Ureter (tissue), 1 donor: Measurements from ENCODE around the gene DHRS11. TPM values are rescaled to one million over a fixed set of nuclear protein-coding genes. Genes with fewer than 3 reads are reported as not detected.
"Not testable (repeated sequence)": the region's sequence is repeated elsewhere in the genome, so short reads cannot be mapped to it uniquely, and the experiment has no call there.

Experiments used
- DNase-seq: peaks from one replicate; pipeline ENCODE4 v3.0.0-alpha.2; 2020; ENCODE audit warnings: low spot score
- total RNA-seq: library from RNA; stranded (reverse); gene quantifications from one replicate; pipeline ENCODE4 v1.2.4, GENCODE V29; 2023
- donor health status: DM: yes; HTN: yes; CAD: no.

The DHRS11 gene
- total RNA-seq, 1 donor from 2014 or later, result 18.2 TPM

- peak; percentile 60 for DNase-seq
These were observed 2.1 kb downstream of the DHRS11 start for GRCh38 chr17:36593656-36594316.

- DNase-seq, result no peak
These were observed 3.1 kb downstream of the DHRS11 start for GRCh38 chr17:36594626-36595401.

DNA sequence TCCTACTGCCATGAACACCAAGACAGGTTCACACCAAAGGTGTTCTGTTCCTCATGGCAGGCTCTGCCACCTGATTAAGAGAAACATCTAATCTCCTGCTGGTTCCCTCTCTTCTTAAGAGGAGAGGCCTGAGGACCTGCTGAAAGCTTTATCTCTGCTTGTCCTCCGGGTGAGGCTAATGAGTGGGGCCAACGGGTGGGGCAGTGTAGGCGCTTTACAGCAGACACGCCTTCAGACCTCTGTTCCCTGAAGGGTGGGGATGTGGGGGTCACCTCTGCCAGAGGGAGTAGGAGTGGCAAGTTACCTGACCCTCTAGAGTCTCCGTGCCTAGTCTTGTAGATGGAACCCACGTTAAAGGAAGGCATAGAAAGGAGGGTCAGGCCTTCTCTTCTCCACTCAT is 5.5 kb downstream of the DHRS11 start:
- DNase-seq, result no peak

GRCh38 chr17:36597866-36598777 is 6.4 kb downstream of the DHRS11 start:
- no peak for DNase-seq

GRCh38 chr17:36598951-36599401 is 7.3 kb downstream of the DHRS11 start:
- no peak for DNase-seq

- no peak for DNase-seq
These were observed 8.0 kb downstream of the DHRS11 start for GRCh38 chr17:36599546-36600250.

- DNase-seq, result no peak
These were observed 8.8 kb downstream of the DHRS11 start for GRCh38 chr17:36600465-36600864.

GRCh38 chr17:36600936-36601302 is 9.2 kb downstream of the DHRS11 start:
- no peak for DNase-seq

GRCh38 chr17:36601303-36602029 is 9.8 kb downstream of the DHRS11 start, which contains the start of gene MRM1:
MRM1 (plus strand) TSS chr17:36601583; CDS start chr17:36601811, 228 bp downstream.
- DNase-seq, result peak; percentile 95

DNA sequence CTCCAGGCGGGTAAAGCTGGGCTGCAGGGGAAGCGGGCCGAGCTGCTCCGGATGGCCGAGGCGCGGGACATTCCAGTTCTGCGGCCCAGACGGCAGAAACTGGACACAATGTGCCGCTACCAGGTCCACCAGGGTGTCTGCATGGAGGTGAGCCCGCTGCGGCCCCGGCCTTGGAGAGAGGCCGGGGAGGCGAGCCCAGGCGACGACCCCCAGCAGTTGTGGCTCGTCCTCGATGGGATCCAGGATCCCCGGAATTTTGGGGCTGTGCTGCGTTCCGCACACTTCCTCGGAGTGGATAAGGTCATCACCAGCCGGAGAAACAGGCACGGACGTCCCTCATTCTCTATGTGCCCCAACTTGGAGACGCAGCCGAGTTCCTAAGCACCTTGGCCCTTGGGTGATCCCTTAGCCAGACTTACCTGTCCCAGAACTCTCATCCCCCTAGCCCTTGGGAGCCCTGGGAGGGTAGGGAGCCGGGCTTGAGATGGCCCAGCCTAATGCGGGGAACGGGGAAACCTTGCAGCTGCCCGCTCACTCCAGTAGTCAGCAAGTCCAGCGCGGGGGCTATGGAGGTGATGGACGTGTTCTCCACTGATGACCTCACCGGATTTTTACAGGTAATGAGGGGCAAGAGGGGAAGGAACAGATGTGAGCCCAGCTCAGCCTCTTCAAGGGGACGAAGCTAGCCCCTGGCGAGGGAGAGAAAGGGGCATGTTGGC is 10.5 kb downstream of the DHRS11 start:
- DNase-seq, result no peak

GRCh38 chr17:36602924-36603384 is 11.3 kb downstream of the DHRS11 start:
- peak; percentile 61 for DNase-seq

GRCh38 chr17:36605028-36605427 is 13.3 kb downstream of the DHRS11 start:
- not testable (repeated sequence) for DNase-seq

DNA sequence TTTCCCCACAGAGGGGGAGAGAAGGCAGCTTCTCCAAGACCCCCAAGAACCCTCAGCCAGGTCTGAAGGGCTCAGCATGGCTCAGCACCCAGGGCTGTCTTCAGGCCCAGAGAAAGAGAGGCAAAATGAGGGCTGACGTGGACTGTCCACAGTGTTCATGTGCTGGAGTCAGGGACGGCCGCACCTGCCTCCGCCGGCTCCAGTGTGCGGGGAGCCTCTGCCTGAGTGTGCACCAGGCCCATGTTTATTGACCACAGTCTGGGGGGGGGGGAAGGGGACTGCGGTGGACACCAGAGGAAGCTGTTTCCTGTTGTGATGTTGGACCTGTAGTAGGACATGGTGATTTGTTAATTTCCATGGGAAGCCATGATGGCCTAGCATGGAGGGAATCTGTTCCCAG is 16.6 kb downstream of the DHRS11 start:
- no peak for DNase-seq

GRCh38 chr17:36608794-36609497 is 17.3 kb downstream of the DHRS11 start:
- no peak for DNase-seq

GRCh38 chr17:36609498-36609862 is 17.8 kb downstream of the DHRS11 start:
- DNase-seq, result no peak

GRCh38 chr17:36610474-36610873 is 18.8 kb downstream of the DHRS11 start:
- no peak for DNase-seq

GRCh38 chr17:36611345-36612072 is 19.8 kb downstream of the DHRS11 start:
- peak; percentile 56 for DNase-seq

GRCh38 chr17:36612323-36612722 is 20.6 kb downstream of the DHRS11 start:
- DNase-seq, result no peak

- no peak for DNase-seq
These were observed 21.5 kb downstream of the DHRS11 start for GRCh38 chr17:36613155-36613554.
